ENCODE measurements around the gene ZNF343. TPM values are rescaled to one million over a fixed set of nuclear protein-coding genes. Genes with fewer than 3 reads are reported as not detected.

The ZNF343 gene
- total RNA-seq, 1 experiment from 2014 or later = 13.4 TPM

DNA sequence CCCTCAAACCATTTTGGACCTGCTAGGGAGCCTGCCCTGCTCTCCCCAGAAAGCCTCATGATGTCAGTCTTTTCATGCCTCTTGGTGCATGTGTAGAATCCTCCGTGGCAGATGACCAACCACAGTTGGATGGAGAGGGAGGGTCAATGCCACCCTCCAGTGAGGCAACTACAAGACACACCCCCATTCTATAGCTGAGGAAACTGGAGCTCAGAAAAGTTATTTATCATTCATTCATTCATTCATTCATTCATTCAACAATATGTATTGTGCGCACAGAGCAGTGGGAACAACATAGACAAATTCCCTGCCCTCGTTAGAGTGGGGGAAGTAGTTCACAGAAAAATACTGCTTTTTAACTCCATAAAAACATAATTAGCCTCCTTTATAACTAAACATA, 54.9 kb downstream of the ZNF343 start:
- BruUV-seq (replicated peaks) = no TSS peak
- in situ Hi-C loops (cut with HindIII; ENCODE audit: low pct_unique_long_range_greater_than_20kb, low sequenced_read_pairs) (no loop called here), intact Hi-C loops (cut with micrococcal nuclease; ENCODE audit: unreplicated experiment) (loop anchor here (2.0 to 10.0 kb wide), 3 partner anchors 36 to 489 kb away; no protein-coding TSS in a partner anchor)
- Histone ChIP-seq H3K9me3 (ENCODE audit: control insufficient read depth, insufficient read depth, low read depth, low read length) (no peaks in the 10 kb centered on the region), H3K4me3 (ENCODE audit: low read depth in 2 of 2, low read length in 2 of 2) (no peak overlapping the region), H3K27me3 (ENCODE audit: control insufficient read depth, insufficient read depth, low read length) (peaks cover 5% of the 10 kb centered on the region; the same call in 1 of the 2 replicates), H3K36me3 (ENCODE audit: control insufficient read depth, insufficient read depth, low read length) (no peaks in the 10 kb centered on the region), H3K4me1 (ENCODE audit: control insufficient read depth, insufficient read depth, low read length) (no peaks in the 10 kb centered on the region), H3K27ac (ENCODE audit: low read length) (no peak overlapping the region)
- ChIA-PET CTCF (no interaction called here), POLR2A (no interaction called here)
- TF ChIP-seq, protein P1, sequence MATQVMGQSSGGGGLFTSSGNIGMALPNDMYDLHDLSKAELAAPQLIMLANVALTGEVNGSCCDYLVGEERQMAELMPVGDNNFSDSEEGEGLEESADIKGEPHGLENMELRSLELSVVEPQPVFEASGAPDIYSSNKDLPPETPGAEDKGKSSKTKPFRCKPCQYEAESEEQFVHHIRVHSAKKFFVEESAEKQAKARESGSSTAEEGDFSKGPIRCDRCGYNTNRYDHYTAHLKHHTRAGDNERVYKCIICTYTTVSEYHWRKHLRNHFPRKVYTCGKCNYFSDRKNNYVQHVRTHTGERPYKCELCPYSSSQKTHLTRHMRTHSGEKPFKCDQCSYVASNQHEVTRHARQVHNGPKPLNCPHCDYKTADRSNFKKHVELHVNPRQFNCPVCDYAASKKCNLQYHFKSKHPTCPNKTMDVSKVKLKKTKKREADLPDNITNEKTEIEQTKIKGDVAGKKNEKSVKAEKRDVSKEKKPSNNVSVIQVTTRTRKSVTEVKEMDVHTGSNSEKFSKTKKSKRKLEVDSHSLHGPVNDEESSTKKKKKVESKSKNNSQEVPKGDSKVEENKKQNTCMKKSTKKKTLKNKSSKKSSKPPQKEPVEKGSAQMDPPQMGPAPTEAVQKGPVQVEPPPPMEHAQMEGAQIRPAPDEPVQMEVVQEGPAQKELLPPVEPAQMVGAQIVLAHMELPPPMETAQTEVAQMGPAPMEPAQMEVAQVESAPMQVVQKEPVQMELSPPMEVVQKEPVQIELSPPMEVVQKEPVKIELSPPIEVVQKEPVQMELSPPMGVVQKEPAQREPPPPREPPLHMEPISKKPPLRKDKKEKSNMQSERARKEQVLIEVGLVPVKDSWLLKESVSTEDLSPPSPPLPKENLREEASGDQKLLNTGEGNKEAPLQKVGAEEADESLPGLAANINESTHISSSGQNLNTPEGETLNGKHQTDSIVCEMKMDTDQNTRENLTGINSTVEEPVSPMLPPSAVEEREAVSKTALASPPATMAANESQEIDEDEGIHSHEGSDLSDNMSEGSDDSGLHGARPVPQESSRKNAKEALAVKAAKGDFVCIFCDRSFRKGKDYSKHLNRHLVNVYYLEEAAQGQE (IDR thresholded peaks at IDR 0.05; ENCODE audit: insufficient read depth in 1 of 2, low read depth in 2 of 2, low read length in 1 of 2) = no peak
- TF ChIP-seq, protein P2, sequence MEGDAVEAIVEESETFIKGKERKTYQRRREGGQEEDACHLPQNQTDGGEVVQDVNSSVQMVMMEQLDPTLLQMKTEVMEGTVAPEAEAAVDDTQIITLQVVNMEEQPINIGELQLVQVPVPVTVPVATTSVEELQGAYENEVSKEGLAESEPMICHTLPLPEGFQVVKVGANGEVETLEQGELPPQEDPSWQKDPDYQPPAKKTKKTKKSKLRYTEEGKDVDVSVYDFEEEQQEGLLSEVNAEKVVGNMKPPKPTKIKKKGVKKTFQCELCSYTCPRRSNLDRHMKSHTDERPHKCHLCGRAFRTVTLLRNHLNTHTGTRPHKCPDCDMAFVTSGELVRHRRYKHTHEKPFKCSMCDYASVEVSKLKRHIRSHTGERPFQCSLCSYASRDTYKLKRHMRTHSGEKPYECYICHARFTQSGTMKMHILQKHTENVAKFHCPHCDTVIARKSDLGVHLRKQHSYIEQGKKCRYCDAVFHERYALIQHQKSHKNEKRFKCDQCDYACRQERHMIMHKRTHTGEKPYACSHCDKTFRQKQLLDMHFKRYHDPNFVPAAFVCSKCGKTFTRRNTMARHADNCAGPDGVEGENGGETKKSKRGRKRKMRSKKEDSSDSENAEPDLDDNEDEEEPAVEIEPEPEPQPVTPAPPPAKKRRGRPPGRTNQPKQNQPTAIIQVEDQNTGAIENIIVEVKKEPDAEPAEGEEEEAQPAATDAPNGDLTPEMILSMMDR (IDR thresholded peaks at IDR 0.05) = no peak
- TF ChIP-seq TCF7L2 (IDR thresholded peaks at IDR 0.05; ENCODE audit: low read depth, low read length) (no peak), POLR2AphosphoS5 (IDR thresholded peaks at IDR 0.05; ENCODE audit: low read depth, low read length) (no peak), SIN3A (IDR thresholded peaks at IDR 0.05; ENCODE audit: borderline replicate concordance, insufficient read depth, low read depth, low read length) (no peak)
- DNase-seq (ENCODE audit: low read depth, low spot score) (no peak), ATAC-seq (no peak)

DNA sequence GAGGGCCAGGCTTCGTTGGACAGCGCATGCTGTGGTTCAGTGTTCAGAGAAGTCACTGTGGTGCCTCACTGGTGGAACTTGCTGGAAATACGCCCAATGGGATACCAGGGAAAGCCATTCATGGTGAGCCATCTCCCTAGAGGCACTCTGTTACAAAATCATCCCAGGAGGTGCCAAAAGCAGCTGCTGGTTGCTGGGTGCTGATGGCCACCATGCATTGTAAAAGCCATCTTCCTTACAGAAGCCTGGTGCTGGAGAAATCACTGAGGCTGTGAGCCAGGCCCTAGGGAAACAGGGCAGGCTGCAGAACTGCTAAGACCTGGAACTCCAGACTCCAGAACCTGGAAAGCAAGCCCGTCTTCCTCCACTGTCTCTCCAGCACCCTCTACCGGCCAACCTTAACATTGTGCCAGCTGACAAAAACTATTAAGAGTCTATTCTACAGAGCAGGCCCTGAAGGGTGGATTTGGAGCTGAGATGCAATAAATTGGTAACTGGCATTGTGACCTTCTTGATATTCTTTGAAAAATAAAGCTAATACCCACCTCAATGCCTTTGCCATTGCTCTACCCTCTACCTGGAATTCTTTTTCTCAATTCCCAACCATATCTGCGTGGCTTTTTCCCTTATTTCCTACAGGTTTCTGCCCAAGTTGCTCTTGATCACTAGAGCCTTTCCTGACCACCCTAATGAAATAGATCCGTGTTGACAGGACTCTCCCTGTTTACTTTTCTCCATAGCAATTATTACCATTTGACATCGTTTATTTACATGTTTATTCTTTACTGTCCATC, 56.6 kb downstream of the ZNF343 start:
- no peaks in the 10 kb centered on the region for H3K4me1 ChIP-seq (ENCODE audit: control insufficient read depth, insufficient read depth, low read length)
- H3K36me3 ChIP-seq (ENCODE audit: control insufficient read depth, insufficient read depth, low read length) = no peaks in the 10 kb centered on the region
- DNase-seq (ENCODE audit: low read depth, low spot score) (peak; percentile 54), ATAC-seq (peak; percentile 85)
- TF ChIP-seq, protein P1 (IDR thresholded peaks at IDR 0.05; ENCODE audit: insufficient read depth in 1 of 2, low read depth in 2 of 2, low read length in 1 of 2) = no peak
- TF ChIP-seq, protein P2 (IDR thresholded peaks at IDR 0.05) = peak; percentile 95
- TF ChIP-seq POLR2AphosphoS5 (IDR thresholded peaks at IDR 0.05; ENCODE audit: low read depth, low read length) (no peak), TCF7L2 (IDR thresholded peaks at IDR 0.05; ENCODE audit: low read depth, low read length) (no peak)
- POLR2A ChIA-PET = interaction anchor here (0.5 kb wide), 2 partner anchors 253 to 966 kb away, joined by 3 to 7 read pairs; no protein-coding TSS in a partner anchor
- H3K9me3 ChIP-seq (ENCODE audit: control insufficient read depth, insufficient read depth, low read depth, low read length) = no peaks in the 10 kb centered on the region
- H3K27ac ChIP-seq (ENCODE audit: low read length) = no peak overlapping the region
- peaks cover 5% of the 10 kb centered on the region; the same call in 1 of the 2 replicates for H3K27me3 ChIP-seq (ENCODE audit: control insufficient read depth, insufficient read depth, low read length)
- BruUV-seq (replicated peaks) = no TSS peak
- no peak overlapping the region for H3K4me3 ChIP-seq (ENCODE audit: low read depth in 2 of 2, low read length in 2 of 2)
- CTCF ChIA-PET = interaction anchor here (1.6 kb wide), 1 partner anchor 244 kb away, joined by 10 read pairs; no protein-coding TSS in a partner anchor
- in situ Hi-C loops (cut with HindIII; ENCODE audit: low pct_unique_long_range_greater_than_20kb, low sequenced_read_pairs) = no loop called here
- intact Hi-C loops (cut with micrococcal nuclease; ENCODE audit: unreplicated experiment) = loop anchor here (1.0 to 10.0 kb wide), 3 partner anchors 35 to 487 kb away; no protein-coding TSS in a partner anchor
